ENCODE results near the gene SKOR1. TPM values are rescaled to one million over a fixed set of nuclear protein-coding genes. Genes with fewer than 3 reads are reported as not detected.

SKOR1 gene
- total RNA-seq, 1 donor from 2014 or later, result not detected

- Histone ChIP-seq H3K9me3 (ENCODE audit: insufficient read depth, low read depth, low read length) (no peaks in the 10 kb centered on the region), H3K27ac (ENCODE audit: low read depth, low read length) (no peak overlapping the region), H3K4me1 (ENCODE audit: insufficient read depth, low read length) (no peaks in the 10 kb centered on the region), H3K9ac (ENCODE audit: low read length) (no peak overlapping the region), H3K36me3 (ENCODE audit: insufficient read depth, low read length) (no peaks in the 10 kb centered on the region), H3K4me3 (ENCODE audit: insufficient read depth, low read depth, low read length) (no peak overlapping the region), H4K20me1 (ENCODE audit: insufficient read depth, low read length) (no peaks in the 10 kb centered on the region), H2AFZ (ENCODE audit: low read depth, low read length) (no peak overlapping the region), H3K79me2 (ENCODE audit: insufficient read depth, low read length) (no peaks in the 10 kb centered on the region), H3K4me2 (ENCODE audit: low read length) (no peak overlapping the region), H3K27me3 (ENCODE audit: insufficient read depth, low read length) (no peaks in the 10 kb centered on the region)
- no peak for DNase-seq (ENCODE audit: low read depth)
- no peak overlapping the region for H3K4me3 Mint-ChIP-seq (ENCODE audit: unreplicated experiment)
- peaks cover 8% of the 10 kb centered on the region for H3K4me1 Mint-ChIP-seq (ENCODE audit: low read depth, unreplicated experiment)
- FAIRE-seq, result no peak
- no peaks in the 10 kb centered on the region for H3K36me3 Mint-ChIP-seq (ENCODE audit: low read depth, unreplicated experiment)
- TF ChIP-seq, protein P1, sequence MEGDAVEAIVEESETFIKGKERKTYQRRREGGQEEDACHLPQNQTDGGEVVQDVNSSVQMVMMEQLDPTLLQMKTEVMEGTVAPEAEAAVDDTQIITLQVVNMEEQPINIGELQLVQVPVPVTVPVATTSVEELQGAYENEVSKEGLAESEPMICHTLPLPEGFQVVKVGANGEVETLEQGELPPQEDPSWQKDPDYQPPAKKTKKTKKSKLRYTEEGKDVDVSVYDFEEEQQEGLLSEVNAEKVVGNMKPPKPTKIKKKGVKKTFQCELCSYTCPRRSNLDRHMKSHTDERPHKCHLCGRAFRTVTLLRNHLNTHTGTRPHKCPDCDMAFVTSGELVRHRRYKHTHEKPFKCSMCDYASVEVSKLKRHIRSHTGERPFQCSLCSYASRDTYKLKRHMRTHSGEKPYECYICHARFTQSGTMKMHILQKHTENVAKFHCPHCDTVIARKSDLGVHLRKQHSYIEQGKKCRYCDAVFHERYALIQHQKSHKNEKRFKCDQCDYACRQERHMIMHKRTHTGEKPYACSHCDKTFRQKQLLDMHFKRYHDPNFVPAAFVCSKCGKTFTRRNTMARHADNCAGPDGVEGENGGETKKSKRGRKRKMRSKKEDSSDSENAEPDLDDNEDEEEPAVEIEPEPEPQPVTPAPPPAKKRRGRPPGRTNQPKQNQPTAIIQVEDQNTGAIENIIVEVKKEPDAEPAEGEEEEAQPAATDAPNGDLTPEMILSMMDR (IDR thresholded peaks at IDR 0.05; ENCODE audit: insufficient read depth, low read depth, low read length), result no peak
- no peak for TF ChIP-seq EZH2 (IDR thresholded peaks at IDR 0.05; ENCODE audit: insufficient read depth, low read length)
- peaks cover 6% of the 10 kb centered on the region for H3K27me3 Mint-ChIP-seq (ENCODE audit: low read depth, unreplicated experiment)
- no peak overlapping the region for H3K27ac Mint-ChIP-seq (ENCODE audit: unreplicated experiment)
- H3K9me3 Mint-ChIP-seq (ENCODE audit: unreplicated experiment), result no peaks in the 10 kb centered on the region
Measured at GRCh38 chr15:67859331-67859946, 34.1 kb downstream of the SKOR1 start.

- no peaks in the 10 kb centered on the region for H3K27me3 ChIP-seq (ENCODE audit: insufficient read depth, low read length)
- no peaks in the 10 kb centered on the region for H3K36me3 ChIP-seq (ENCODE audit: insufficient read depth, low read length)
- peaks cover 8% of the 10 kb centered on the region for H3K4me1 Mint-ChIP-seq (ENCODE audit: low read depth, unreplicated experiment)
- no peaks in the 10 kb centered on the region for H3K9me3 Mint-ChIP-seq (ENCODE audit: unreplicated experiment)
- no peak overlapping the region for H2AFZ ChIP-seq (ENCODE audit: low read depth, low read length)
- H3K4me3 ChIP-seq (ENCODE audit: insufficient read depth, low read depth, low read length), result no peak overlapping the region
- peaks cover 11% of the 10 kb centered on the region for H3K27me3 Mint-ChIP-seq (ENCODE audit: low read depth, unreplicated experiment)
- DNase-seq (ENCODE audit: low read depth) (no peak), FAIRE-seq (no peak)
- no peak overlapping the region for H3K4me2 ChIP-seq (ENCODE audit: low read length)
- no peaks in the 10 kb centered on the region for H4K20me1 ChIP-seq (ENCODE audit: insufficient read depth, low read length)
- TF ChIP-seq, protein P1 (IDR thresholded peaks at IDR 0.05; ENCODE audit: insufficient read depth, low read depth, low read length), result no peak
- TF ChIP-seq EZH2 (IDR thresholded peaks at IDR 0.05; ENCODE audit: insufficient read depth, low read length), result no peak
- H3K9ac ChIP-seq (ENCODE audit: low read length), result no peak overlapping the region
- H3K4me3 Mint-ChIP-seq (ENCODE audit: unreplicated experiment), result no peak overlapping the region
- no peaks in the 10 kb centered on the region for H3K9me3 ChIP-seq (ENCODE audit: insufficient read depth, low read depth, low read length)
- H3K36me3 Mint-ChIP-seq (ENCODE audit: low read depth, unreplicated experiment), result no peaks in the 10 kb centered on the region
- H3K27ac ChIP-seq (ENCODE audit: low read depth, low read length), result no peak overlapping the region
- no peaks in the 10 kb centered on the region for H3K4me1 ChIP-seq (ENCODE audit: insufficient read depth, low read length)
- no peaks in the 10 kb centered on the region for H3K79me2 ChIP-seq (ENCODE audit: insufficient read depth, low read length)
- no peak overlapping the region for H3K27ac Mint-ChIP-seq (ENCODE audit: unreplicated experiment)
Measured at GRCh38 chr15:67861983-67862382, 36.7 kb downstream of the SKOR1 start.

DNA sequence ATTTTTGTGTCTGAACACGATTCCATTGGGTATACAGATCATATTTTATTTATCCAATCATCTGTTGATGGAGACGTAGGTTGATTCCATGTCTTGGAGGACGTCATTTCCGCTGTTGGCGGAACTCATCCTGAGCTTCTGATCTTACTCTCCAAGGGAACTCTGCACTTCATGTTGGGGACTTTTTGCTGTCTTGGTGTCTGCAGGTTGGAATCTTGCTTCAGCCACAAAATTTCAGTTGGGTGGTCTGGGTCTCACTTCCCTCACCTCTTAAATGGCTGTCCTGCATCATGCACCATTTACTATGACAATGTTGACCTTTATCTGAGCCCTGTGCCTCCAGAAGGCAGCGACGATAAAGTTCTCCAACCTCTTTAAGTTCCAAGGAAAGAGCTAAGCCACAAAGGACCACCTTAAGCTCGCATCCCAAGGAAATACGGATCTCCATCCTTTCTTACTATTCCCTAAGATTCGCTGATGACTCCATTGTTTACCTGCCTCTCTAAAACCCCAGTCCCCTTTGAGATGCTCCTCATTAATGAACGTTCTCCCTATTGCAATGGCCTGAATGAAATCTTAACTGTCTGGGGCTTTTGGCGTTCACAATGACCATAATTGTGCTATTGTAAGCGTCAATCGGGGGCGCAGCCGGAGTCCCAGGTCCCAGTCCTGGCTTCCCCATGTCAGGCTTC is 37.6 kb downstream of the SKOR1 start:
- Mint-ChIP-seq H3K27ac (ENCODE audit: unreplicated experiment) (peak overlapping the region; percentile 58), H3K4me3 (ENCODE audit: unreplicated experiment) (peak overlapping the region; percentile 68)

More for the DNA sequence above, 37.6 kb downstream of the SKOR1 start:
- DNase-seq (ENCODE audit: low read depth) (no peak), FAIRE-seq (no peak)
- Histone ChIP-seq H3K4me1 (ENCODE audit: insufficient read depth, low read length) (no peaks in the 10 kb centered on the region), H3K27ac (ENCODE audit: low read depth, low read length) (no peak overlapping the region), H3K27me3 (ENCODE audit: insufficient read depth, low read length) (no peaks in the 10 kb centered on the region), H3K36me3 (ENCODE audit: insufficient read depth, low read length) (no peaks in the 10 kb centered on the region), H2AFZ (ENCODE audit: low read depth, low read length) (peak overlapping the region; percentile 91), H3K9ac (ENCODE audit: low read length) (peak overlapping the region; percentile 73), H3K4me2 (ENCODE audit: low read length) (peak overlapping the region; percentile 90), H3K4me3 (ENCODE audit: insufficient read depth, low read depth, low read length) (peak overlapping the region; percentile 55), H3K79me2 (ENCODE audit: insufficient read depth, low read length) (no peaks in the 10 kb centered on the region), H4K20me1 (ENCODE audit: insufficient read depth, low read length) (no peaks in the 10 kb centered on the region), H3K9me3 (ENCODE audit: insufficient read depth, low read depth, low read length) (no peaks in the 10 kb centered on the region)
- H3K9me3 Mint-ChIP-seq (ENCODE audit: unreplicated experiment), result no peaks in the 10 kb centered on the region
- H3K36me3 Mint-ChIP-seq (ENCODE audit: low read depth, unreplicated experiment), result no peaks in the 10 kb centered on the region
- H3K27me3 Mint-ChIP-seq (ENCODE audit: low read depth, unreplicated experiment), result peaks cover 11% of the 10 kb centered on the region
- peaks cover 8% of the 10 kb centered on the region for H3K4me1 Mint-ChIP-seq (ENCODE audit: low read depth, unreplicated experiment)
- TF ChIP-seq, protein P1 (IDR thresholded peaks at IDR 0.05; ENCODE audit: insufficient read depth, low read depth, low read length), result no peak
- TF ChIP-seq EZH2 (IDR thresholded peaks at IDR 0.05; ENCODE audit: insufficient read depth, low read length), result no peak
